Activated CD8-positive, alpha-beta memory T cell treated with anti-CD3 and anti-CD28 coated beads, Interleukin-2, amount 50 U/mL, for 48 hours (primary cell): Measurements from ENCODE around the gene AGAP1.

Experiments used
- DNase-seq: peaks from one replicate; pipeline ENCODE4 v3.0.0-alpha.2; 2020

AGAP1 gene

GRCh38 chr2:236158969-236159777 lies 665.3 kb downstream of the AGAP1 start:
- DNase-seq: no peak

- no peak for DNase-seq
These were observed 665.9 kb downstream of the AGAP1 start for GRCh38 chr2:236159778-236160170.

GRCh38 chr2:236160366-236161081 lies 666.7 kb downstream of the AGAP1 start:
- DNase-seq: no peak

GRCh38 chr2:236161082-236161462 lies 667.2 kb downstream of the AGAP1 start:
- no peak for DNase-seq

- no peak for DNase-seq
These were observed 667.7 kb downstream of the AGAP1 start for GRCh38 chr2:236161531-236161930.

- no peak for DNase-seq
These were observed 668.4 kb downstream of the AGAP1 start for GRCh38 chr2:236162031-236162845.

GRCh38 chr2:236162882-236163470 lies 669.1 kb downstream of the AGAP1 start:
- DNase-seq: peak; percentile 50

GRCh38 chr2:236163471-236164200 lies 669.8 kb downstream of the AGAP1 start:
- DNase-seq: no peak

- DNase-seq: peak; percentile 54
These were observed 670.5 kb downstream of the AGAP1 start for GRCh38 chr2:236164201-236164924.

- DNase-seq: no peak
These were observed 671.3 kb downstream of the AGAP1 start for GRCh38 chr2:236164925-236165841.

- peak; percentile 60 for DNase-seq
These were observed 672.3 kb downstream of the AGAP1 start for GRCh38 chr2:236165842-236166795.

GRCh38 chr2:236166796-236167296 lies 673.0 kb downstream of the AGAP1 start:
- DNase-seq: peak; percentile 55

GRCh38 chr2:236167297-236168109 lies 673.7 kb downstream of the AGAP1 start:
- peak; percentile 56 for DNase-seq

- DNase-seq: no peak
These were observed 674.6 kb downstream of the AGAP1 start, which contains the start of gene GBX2 for GRCh38 chr2:236168110-236169080. TSS of gene GBX2 (minus strand) at chr2:236168386. CDS start at chr2:236167971, 415 bp downstream.

- DNase-seq: no peak
These were observed 675.4 kb downstream of the AGAP1 start for GRCh38 chr2:236169151-236169721.
